GM23338 (cell line): ENCODE measurements around the gene STK17A. TPM values are rescaled to one million over a fixed set of nuclear protein-coding genes. Genes with fewer than 3 reads are reported as not detected.

Experiments used
- CREB1 ChIP-seq: fragments of 250-450 bp; sonication (Bioruptor Pico); IDR thresholded peaks from 2 replicates; pipeline ENCODE4 v1.5.0; 2020; ENCODE audit warnings: low read depth, mild to moderate bottlenecking, moderate library complexity
- EZH2 ChIP-seq: fragments of 200-600 bp; sonication (generic); IDR thresholded peaks from one replicate; pipeline ENCODE4 v1.8.0; 2017; ENCODE audit warnings: antibody characterized with exemption, mild to moderate bottlenecking, low read depth; ENCODE audit not compliant: unreplicated experiment
- NANOG ChIP-seq: IDR thresholded peaks from 2 replicates; pipeline ENCODE4 v1.6.1; 2016; ENCODE audit warnings: antibody characterized with exemption, borderline replicate concordance
- ZNF114 ChIP-seq: fragments of 250-450 bp; sonication (Bioruptor Pico); IDR thresholded peaks from 2 replicates; pipeline ENCODE4 v1.5.0; 2020; ENCODE audit warnings: mild to moderate bottlenecking, moderate library complexity
- ZNF331 ChIP-seq: fragments of 250-450 bp; sonication (Bioruptor Pico); IDR thresholded peaks from 2 replicates; pipeline ENCODE4 v1.5.0; 2020; ENCODE audit warnings: low read depth, mild to moderate bottlenecking, moderate library complexity
- ZNF462 ChIP-seq: fragments of 250-450 bp; sonication (Bioruptor Pico); IDR thresholded peaks from 2 replicates; pipeline ENCODE4 v1.5.0; 2020; ENCODE audit warnings: mild to moderate bottlenecking, moderate library complexity
- polyA plus RNA-seq: library from polyadenylated mRNA; unstranded; fragments of >200 nt; fragmentation: Nextera tagmentation; extraction: Ambion mirVana; gene quantifications from 2 replicates; pipeline ENCODE4 v1.2.1, GENCODE V29; 2016
- total RNA-seq: library from RNA; depleted of rRNA; stranded (reverse); fragments of >200 nt; shearing (Covaris generic); gene quantifications from 2 replicates; pipeline ENCODE4 v1.2.3, GENCODE V29; 2014
- TF ChIP-seq, protein P1 (sequence below): IDR thresholded peaks from 2 replicates; pipeline ENCODE4 v1.6.1; 2016; ENCODE audit warnings: antibody characterized with exemption
- TF ChIP-seq, protein P2 (sequence below), 2 experiments: fragments of 200-600 bp in 1 of 2; sonication (generic) in 1 of 2; conservative IDR thresholded peaks; 2 replicates each; pipeline versions ENCODE4 v1.5.1 to v1.6.1; 2016 to 2017; ENCODE audit warnings: antibody characterized with exemption in 2 of 2, low read depth in 2 of 2, mild to moderate bottlenecking in 2 of 2, moderate library complexity in 1 of 2

Gene STK17A
- total and polyA plus RNA-seq, 2 experiments from 2014 or later, result 21.2 to 21.8 TPM

GRCh38 chr7:43664681-43665080 is 81.8 kb downstream of the STK17A start (continued):
- no peak for TF ChIP-seq ZNF462 (CRISPR knock-in tag)
- no peak for TF ChIP-seq ZNF114 (CRISPR knock-in tag)
- no peak for TF ChIP-seq CREB1 (CRISPR knock-in tag)
- TF ChIP-seq, protein P1, sequence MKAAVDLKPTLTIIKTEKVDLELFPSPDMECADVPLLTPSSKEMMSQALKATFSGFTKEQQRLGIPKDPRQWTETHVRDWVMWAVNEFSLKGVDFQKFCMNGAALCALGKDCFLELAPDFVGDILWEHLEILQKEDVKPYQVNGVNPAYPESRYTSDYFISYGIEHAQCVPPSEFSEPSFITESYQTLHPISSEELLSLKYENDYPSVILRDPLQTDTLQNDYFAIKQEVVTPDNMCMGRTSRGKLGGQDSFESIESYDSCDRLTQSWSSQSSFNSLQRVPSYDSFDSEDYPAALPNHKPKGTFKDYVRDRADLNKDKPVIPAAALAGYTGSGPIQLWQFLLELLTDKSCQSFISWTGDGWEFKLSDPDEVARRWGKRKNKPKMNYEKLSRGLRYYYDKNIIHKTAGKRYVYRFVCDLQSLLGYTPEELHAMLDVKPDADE, result no peak
- TF ChIP-seq NANOG, result no peak
- TF ChIP-seq, protein P2, sequence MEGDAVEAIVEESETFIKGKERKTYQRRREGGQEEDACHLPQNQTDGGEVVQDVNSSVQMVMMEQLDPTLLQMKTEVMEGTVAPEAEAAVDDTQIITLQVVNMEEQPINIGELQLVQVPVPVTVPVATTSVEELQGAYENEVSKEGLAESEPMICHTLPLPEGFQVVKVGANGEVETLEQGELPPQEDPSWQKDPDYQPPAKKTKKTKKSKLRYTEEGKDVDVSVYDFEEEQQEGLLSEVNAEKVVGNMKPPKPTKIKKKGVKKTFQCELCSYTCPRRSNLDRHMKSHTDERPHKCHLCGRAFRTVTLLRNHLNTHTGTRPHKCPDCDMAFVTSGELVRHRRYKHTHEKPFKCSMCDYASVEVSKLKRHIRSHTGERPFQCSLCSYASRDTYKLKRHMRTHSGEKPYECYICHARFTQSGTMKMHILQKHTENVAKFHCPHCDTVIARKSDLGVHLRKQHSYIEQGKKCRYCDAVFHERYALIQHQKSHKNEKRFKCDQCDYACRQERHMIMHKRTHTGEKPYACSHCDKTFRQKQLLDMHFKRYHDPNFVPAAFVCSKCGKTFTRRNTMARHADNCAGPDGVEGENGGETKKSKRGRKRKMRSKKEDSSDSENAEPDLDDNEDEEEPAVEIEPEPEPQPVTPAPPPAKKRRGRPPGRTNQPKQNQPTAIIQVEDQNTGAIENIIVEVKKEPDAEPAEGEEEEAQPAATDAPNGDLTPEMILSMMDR (conservative IDR thresholded peaks at IDR 0.05; ENCODE audit: low read depth in 2 of 2), result no peak
- no peak for TF ChIP-seq ZNF331 (CRISPR knock-in tag)
- TF ChIP-seq EZH2, result no peak
